Common myeloid progenitor, CD34-positive (primary cell): ENCODE results near the gene SLC25A15. TPM values are rescaled to one million over a fixed set of nuclear protein-coding genes. Genes with fewer than 3 reads are reported as not detected.
A peak's percentile ranks its signal among the peaks of the same experiment; 100 is the strongest.

ENCODE experiments used
- CTCF ChIA-PET: fragments of 350-600 bp; sonication (Branson Sonifier 250); formaldehyde crosslinking; loops from one replicate; lab custom pipeline; 2021; ENCODE audit warnings: antibody characterized with exemption; lab: Charles Lee
- POLR2A ChIA-PET: fragments of 350-600 bp; sonication (Branson Sonifier 250); formaldehyde crosslinking; loops from one replicate; lab custom pipeline; 2021; ENCODE audit warnings: antibody characterized with exemption; lab: Charles Lee
- DNase-seq, 3 donors: peaks; one replicate each; pipeline versions ENCODE4 v3.0.0 to v3.0.0-alpha.2; 2013
- H3K27ac ChIP-seq, 2 experiments: 1 replicate in 1 of 2; 2 replicates in 1 of 2; pipeline ENCODE4 v1.7.0; 2013; ENCODE audit warnings: inconsistent platforms in 2 of 2, low read length in 2 of 2, mild to moderate bottlenecking in 2 of 2, low read depth in 1 of 2, moderate library complexity in 1 of 2; ENCODE audit not compliant: severe bottlenecking in 2 of 2, insufficient read depth in 1 of 2, poor library complexity in 1 of 2
- H3K27me3 ChIP-seq, 5 experiments: replicated peaks in 2 of 5; 1 replicate in 3 of 5; 2 replicates in 2 of 5; pipeline versions ENCODE4 v1.6.1 to v1.7.0; 2013; ENCODE audit warnings: low read length in 4 of 5, mild to moderate bottlenecking in 2 of 5, moderate library complexity in 2 of 5, inconsistent platforms in 1 of 5; ENCODE audit not compliant: insufficient read depth in 5 of 5, control insufficient read depth in 4 of 5
- H3K36me3 ChIP-seq, 4 experiments: 1 replicate in 2 of 4; 2 replicates in 2 of 4; pipeline versions ENCODE4 v1.6.1 to v1.7.0; 2013; ENCODE audit warnings: low read length in 3 of 4, control low read depth in 1 of 4, mild to moderate bottlenecking in 1 of 4; ENCODE audit not compliant: control insufficient read depth in 4 of 4, insufficient read depth in 4 of 4
- H3K4me1 ChIP-seq, 4 experiments: 1 replicate in 3 of 4; 2 replicates in 1 of 4; pipeline versions ENCODE4 v1.6.1 to v1.7.1; 2013; ENCODE audit warnings: low read length in 3 of 4, mild to moderate bottlenecking in 3 of 4, control low read depth in 1 of 4, inconsistent platforms in 1 of 4, moderate library complexity in 1 of 4; ENCODE audit not compliant: control insufficient read depth in 4 of 4, insufficient read depth in 4 of 4; ENCODE audit errors: control extremely low read depth in 1 of 4
- H3K4me3 ChIP-seq, 7 experiments: 1 replicate in 4 of 7; 2 replicates in 3 of 7; pipeline versions ENCODE4 v1.5.1 to v1.7.0; 2013; ENCODE audit warnings: mild to moderate bottlenecking in 7 of 7, low read length in 6 of 7, moderate library complexity in 6 of 7, inconsistent platforms in 2 of 7, low read depth in 2 of 7, control low read depth in 1 of 7; ENCODE audit not compliant: insufficient read depth in 4 of 7, control insufficient read depth in 1 of 7; ENCODE audit errors: extremely low read depth in 1 of 7
- H3K9me3 ChIP-seq, 5 experiments: 1 replicate in 4 of 5; 2 replicates in 1 of 5; pipeline versions ENCODE4 v1.6.1 to v1.7.1; 2013; ENCODE audit warnings: low read length in 4 of 5, mild to moderate bottlenecking in 2 of 5, inconsistent platforms in 1 of 5, low read depth in 1 of 5, moderate library complexity in 1 of 5; ENCODE audit not compliant: control insufficient read depth in 4 of 5, insufficient read depth in 2 of 5; ENCODE audit errors: control extremely low read depth in 1 of 5
- WGBS: methylation state at CpG from one replicate; pipeline ENCODE4 v1.1.5; 2013; ENCODE audit not compliant: insufficient coverage; 5-methylcytosine and 5-hydroxymethylcytosine counted together
- polyA plus RNA-seq: library from polyadenylated mRNA; unstranded; fragments of 120-200 nt; gene quantifications from one replicate; pipeline ENCODE4 v1.2.1, GENCODE V29; 2013

SLC25A15 gene
- polyA plus RNA-seq = 13.5 TPM

DNA sequence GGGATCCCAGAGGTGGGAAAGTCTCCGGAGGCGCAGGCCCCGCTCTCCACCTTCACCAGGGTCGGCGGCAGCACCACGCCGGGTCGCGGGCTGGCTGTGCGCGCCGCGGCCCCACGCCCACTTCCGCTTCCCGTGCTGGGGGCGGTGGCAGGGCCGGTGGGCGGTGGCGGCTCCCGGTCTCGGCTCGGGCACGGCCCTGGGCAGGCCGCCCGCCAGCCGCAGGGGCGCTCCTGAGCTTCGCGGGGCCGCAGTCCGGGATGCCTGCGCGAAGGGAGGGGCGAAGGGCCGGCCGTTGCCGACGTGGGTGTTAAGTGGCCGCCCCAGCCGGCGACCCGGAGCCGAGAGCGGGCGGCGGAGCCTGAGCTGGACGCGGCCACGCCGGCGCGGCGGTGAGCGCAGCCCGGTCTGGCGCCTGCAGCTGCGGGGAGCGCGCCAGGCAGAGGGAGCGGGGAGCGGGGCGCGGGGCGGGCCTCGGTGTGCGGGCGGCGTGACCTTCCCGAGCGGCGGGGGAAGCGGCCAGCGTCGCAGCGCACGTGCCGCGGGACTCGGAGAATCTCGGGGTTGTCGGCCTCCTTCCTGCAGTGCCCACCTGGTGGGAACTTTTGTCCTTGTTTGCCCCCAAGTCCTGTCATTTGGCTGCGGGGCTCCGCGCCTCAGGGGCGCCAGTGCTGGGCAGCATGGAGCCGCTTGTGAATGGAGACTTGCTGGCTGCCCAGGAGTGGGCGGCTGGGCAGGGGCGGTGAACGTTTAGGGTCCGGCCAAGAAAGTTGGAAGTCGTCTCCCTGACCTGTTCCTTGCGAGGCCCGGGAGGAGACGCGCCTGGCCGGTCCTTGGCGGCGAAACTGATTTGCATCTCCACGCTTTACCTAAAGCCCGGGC is at the start of gene SLC25A15:
Gene SLC25A15 (plus strand): TSS at position 337 of the 879 bp plus-strand sequence. CDS start 3,616 bp downstream, outside the sequence.
- DNase-seq = peak; percentile 82 to 89 (median 86)
- Histone ChIP-seq H3K4me1 (peaks cover 0 to 16% (median 8%) of the 10 kb centered on the region in 4 experiments), H3K36me3 (peaks cover 3 to 6% (median 5%) of the 10 kb centered on the region in 4 experiments), H3K27me3 (no peaks in the 10 kb centered on the region), H3K4me3 (peak within 1 kb of the TSS; percentile 53 to 85 (median 73)), H3K27ac (peak within 1 kb of the TSS; percentile 68 to 81), H3K9me3 (no peaks in the 10 kb centered on the region)
- CTCF ChIA-PET = interaction anchor here (0.7 to 5.7 kb wide), 7 partner anchors 9 to 197 kb away, joined by 3 to 48 read pairs (median 6); no protein-coding TSS in a partner anchor
- WGBS = under 1% methylated on average over 89 of the region's 101 CpGs
- POLR2A ChIA-PET = interaction anchor here (0.6 to 1.4 kb wide), 2 partner anchors 25 to 306 kb away, joined by 3 to 5 read pairs; no protein-coding TSS in a partner anchor

- ChIA-PET CTCF (interaction anchor here (1.1 to 1.3 kb wide), 2 partner anchors 14 to 681 kb away, joined by 3 to 4 read pairs; no protein-coding TSS in a partner anchor), POLR2A (no interaction called here)
- peaks cover 14 to 24% (median 16%) of the 10 kb centered on the region in 4 experiments for H3K36me3 ChIP-seq
Observed at GRCh38 chr13:40749327-40749726, 40.1 kb upstream of the SLC25A15 start.

DNA sequence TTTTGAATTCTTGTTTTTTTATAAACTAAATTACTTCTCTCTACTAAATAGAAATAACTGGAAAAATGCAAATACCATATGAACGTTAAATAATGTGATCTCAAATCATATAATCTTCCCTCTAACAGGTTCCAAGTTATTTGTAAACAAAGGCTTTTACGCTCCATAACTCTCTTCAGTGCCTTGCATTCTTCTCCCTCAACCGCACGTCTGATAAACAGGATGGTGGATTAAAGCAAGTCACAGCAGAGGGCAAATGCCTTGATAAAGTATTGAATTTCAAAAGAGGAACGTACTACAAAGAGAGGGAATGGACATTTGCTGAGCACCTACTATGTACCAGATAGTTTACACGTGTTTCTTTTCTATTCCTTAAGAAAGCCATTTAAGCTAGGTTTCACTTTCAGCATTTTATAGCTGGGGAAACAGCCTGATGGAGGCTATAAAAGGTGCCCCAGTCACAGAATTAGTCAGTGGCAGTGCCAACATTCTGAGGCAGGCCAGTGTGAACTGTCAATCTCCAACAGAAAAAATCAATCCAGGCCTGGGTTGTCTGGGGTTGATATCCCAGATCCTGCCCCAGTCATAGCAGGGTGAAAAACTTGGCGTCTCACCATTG is 34.2 kb upstream of the SLC25A15 start:
- WGBS = 100% methylated on average over 4 of the region's 7 CpGs
- no peaks in the 10 kb centered on the region for H3K9me3 ChIP-seq
- ChIA-PET POLR2A (no interaction called here), CTCF (no interaction called here)
- no peaks in the 10 kb centered on the region for H3K4me1 ChIP-seq
- no peak for DNase-seq
- peaks cover 13 to 55% (median 17%) of the 10 kb centered on the region in 4 experiments for H3K36me3 ChIP-seq
- no peak overlapping the region for H3K4me3 ChIP-seq
- H3K27me3 ChIP-seq = no peaks in the 10 kb centered on the region
- no peak overlapping the region for H3K27ac ChIP-seq

More at GRCh38 chr13:40749327-40749726, 40.1 kb upstream of the SLC25A15 start:
- Histone ChIP-seq H3K27ac (no peak overlapping the region), H3K4me1 (no peaks in the 10 kb centered on the region), H3K9me3 (no peaks in the 10 kb centered on the region), H3K4me3 (no peak overlapping the region), H3K27me3 (no peaks in the 10 kb centered on the region)
- WGBS = no CpG with 5 or more reads among the region's 1 CpG
- peak in 2 of 3 donors; percentile 26 to 30 for DNase-seq

DNA sequence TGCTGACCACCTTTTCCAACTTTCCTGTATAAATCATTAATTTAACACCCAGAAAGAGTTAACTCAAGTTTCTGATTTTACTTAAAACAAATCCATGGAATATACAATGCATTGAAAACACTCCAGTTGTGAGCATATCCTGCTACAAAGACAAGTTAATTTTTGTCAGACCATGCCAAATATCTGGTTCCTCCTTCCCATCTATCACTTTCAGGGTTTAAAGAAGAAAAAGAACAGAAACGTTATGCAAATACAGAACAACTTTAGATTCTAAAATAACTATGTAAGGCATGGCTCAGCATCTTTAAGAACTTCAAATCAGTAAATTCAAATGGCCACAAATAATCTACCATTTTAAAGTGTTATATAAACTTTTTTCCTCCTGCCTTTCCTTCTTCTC is 33.4 kb upstream of the SLC25A15 start:
- ChIA-PET POLR2A (no interaction called here), CTCF (no interaction called here)
- no CpG with 5 or more reads among the region's 1 CpG for WGBS
- Histone ChIP-seq H3K4me3 (no peak overlapping the region), H3K27me3 (no peaks in the 10 kb centered on the region), H3K9me3 (no peaks in the 10 kb centered on the region), H3K36me3 (peaks cover 13 to 58% (median 16%) of the 10 kb centered on the region in 4 experiments), H3K4me1 (no peaks in the 10 kb centered on the region), H3K27ac (no peak overlapping the region)
- no peak for DNase-seq

DNA sequence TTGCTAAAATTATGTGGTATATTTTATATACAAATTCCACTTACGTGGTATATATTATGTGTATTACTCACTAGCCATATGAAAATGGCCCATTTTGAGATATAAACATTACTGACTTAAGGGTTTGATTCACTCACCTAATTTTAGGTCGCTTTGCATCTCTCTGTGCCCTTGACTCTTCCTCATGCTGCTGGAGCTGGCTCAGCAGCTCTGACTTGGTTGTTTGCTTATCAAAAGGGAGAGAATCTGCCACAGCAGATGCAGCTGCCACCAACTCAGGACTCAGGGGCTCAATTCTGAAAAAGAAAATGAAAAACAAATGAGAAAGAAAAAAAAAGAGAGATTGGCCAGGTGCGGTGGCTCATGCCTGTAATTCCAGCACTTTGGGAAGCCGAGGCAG is 30.6 kb upstream of the SLC25A15 start:
- ChIA-PET POLR2A (no interaction called here), CTCF (interaction anchor here (1.0 kb wide), 1 partner anchor 12 kb away, joined by 3 read pairs; the partner anchor contains the start of gene MRPS31)
- no peak overlapping the region for H3K27ac ChIP-seq
- WGBS = 94% methylated on average over 2 of the region's 4 CpGs
- H3K4me1 ChIP-seq = no peaks in the 10 kb centered on the region
- no peaks in the 10 kb centered on the region for H3K9me3 ChIP-seq
- peaks cover 9 to 47% (median 14%) of the 10 kb centered on the region in 4 experiments for H3K36me3 ChIP-seq
- H3K4me3 ChIP-seq = no peak overlapping the region
- no peaks in the 10 kb centered on the region for H3K27me3 ChIP-seq
- no peak for DNase-seq

DNA sequence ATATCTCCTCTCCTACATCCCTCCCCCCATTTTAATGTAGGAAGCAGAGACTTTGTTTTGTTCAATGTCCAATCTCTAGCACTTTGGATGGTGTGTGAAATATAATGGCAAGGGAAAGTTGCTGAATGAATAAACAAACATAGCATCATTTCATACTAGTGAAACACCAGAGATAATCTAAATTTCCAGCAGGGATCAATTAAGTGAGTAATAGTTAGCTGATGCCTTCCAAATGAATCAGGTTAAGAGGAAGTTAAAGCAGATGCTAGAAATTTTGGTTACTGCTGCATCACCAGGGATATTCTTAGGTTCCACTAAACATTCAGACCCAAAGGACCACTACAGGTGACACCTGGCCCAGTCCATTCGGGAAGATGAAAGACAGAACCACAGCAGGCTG is 26.6 kb upstream of the SLC25A15 start:
- CTCF ChIA-PET = interaction anchor here (1.8 kb wide), 1 partner anchor 15 kb away, joined by 5 read pairs; no protein-coding TSS in a partner anchor
- H3K4me3 ChIP-seq = no peak overlapping the region

More for the DNA sequence above, 26.6 kb upstream of the SLC25A15 start:
- Histone ChIP-seq H3K9me3 (no peaks in the 10 kb centered on the region), H3K36me3 (peaks cover 15 to 38% (median 17%) of the 10 kb centered on the region in 4 experiments), H3K4me1 (no peaks in the 10 kb centered on the region), H3K27ac (no peak overlapping the region), H3K27me3 (no peaks in the 10 kb centered on the region)
- DNase-seq = no peak
- POLR2A ChIA-PET = no interaction called here
- no CpG with 5 or more reads among the region's 1 CpG for WGBS
